Measurements from ENCODE around the gene TET1. TPM values are rescaled to one million over a fixed set of nuclear protein-coding genes. Genes with fewer than 3 reads are reported as not detected.

The TET1 gene
- total and polyA plus RNA-seq, 9 of the 15 experiments (the other 6 are each of a cell fraction or from before 2014, with no cell fraction given): 2.6 to 21.3 (median 11.6) TPM

DNA sequence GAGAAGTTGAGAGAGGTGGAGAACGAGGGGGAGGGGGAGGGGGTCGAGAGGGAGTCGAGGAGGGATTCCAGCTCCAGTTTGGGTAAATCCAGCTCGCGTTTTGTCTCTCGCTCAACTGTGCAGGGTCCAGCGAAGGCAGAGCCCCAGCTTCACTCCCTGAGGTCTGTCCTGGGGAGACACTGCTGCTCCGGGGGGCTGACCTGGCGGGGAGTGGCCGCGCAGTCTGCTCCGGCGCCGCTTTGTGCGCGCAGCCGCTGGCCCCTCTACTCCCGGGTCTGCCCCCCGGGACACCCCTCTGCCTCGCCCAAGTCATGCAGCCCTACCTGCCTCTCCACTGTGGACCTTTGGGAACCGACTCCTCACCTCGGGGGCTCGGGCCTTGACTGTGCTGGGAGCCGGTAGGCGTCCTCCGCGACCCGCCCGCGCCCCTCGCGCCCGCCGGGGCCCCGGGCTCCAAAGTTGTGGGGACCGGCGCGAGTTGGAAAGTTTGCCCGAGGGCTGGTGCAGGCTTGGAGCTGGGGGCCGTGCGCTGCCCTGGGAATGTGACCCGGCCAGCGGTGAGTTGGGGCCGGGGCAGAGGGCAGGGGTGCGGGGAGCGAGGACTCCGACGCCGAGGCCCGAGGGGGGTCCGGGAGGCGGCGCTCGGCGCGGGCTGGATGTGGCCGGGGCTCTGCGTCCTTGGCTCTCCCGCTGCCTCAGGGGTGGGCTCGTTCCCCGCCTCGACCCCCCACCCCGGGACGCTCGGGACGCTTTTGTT, at the start of gene TET1 (continued):
- TF ChIP-seq HNRNPK (IDR thresholded peaks at IDR 0.05; ENCODE audit: low read depth, low read length, poor library complexity, severe bottlenecking): peak; percentile 57
- no peak for TF ChIP-seq MECOM (CRISPR knock-in tag; IDR thresholded peaks at IDR 0.05)
- TF ChIP-seq BRD4 (IDR thresholded peaks at IDR 0.05): peak; percentile 73; the same call in 1 of the 2 replicates
- 0 out of 2 replicates have a peak, but pooled peaks have one; percentile 55 for TF ChIP-seq SREBF1 (IDR thresholded peaks at IDR 0.05; ENCODE audit: borderline replicate concordance, low read depth, low read length)
- peak; percentile 27; the same call in 1 of the 2 replicates for TF ChIP-seq NFIC (IDR thresholded peaks at IDR 0.05)
- TF ChIP-seq ZNF444 (CRISPR knock-in tag; IDR thresholded peaks at IDR 0.05): peak; percentile 98
- no peak for TF ChIP-seq ZNF224 (CRISPR knock-in tag; IDR thresholded peaks at IDR 0.05)
- peak; percentile 79 for TF ChIP-seq PML (IDR thresholded peaks at IDR 0.05; ENCODE audit: low read length)
- TF ChIP-seq ZKSCAN1 (IDR thresholded peaks at IDR 0.05; ENCODE audit: low read depth, low read length): peak; percentile 69; the same call in 1 of the 2 replicates
- no peak for TF ChIP-seq ZNF24 (IDR thresholded peaks at IDR 0.05)
- TF ChIP-seq HDAC6 (IDR thresholded peaks at IDR 0.05; ENCODE audit: low read depth, low read length): no peak
- peak; percentile 78 for TF ChIP-seq PHF8 (IDR thresholded peaks at IDR 0.05; ENCODE audit: borderline replicate concordance, low read length)
- no peak for TF ChIP-seq DMBX1 (CRISPR knock-in tag; IDR thresholded peaks at IDR 0.05; ENCODE audit: borderline replicate concordance)
- 0 out of 2 replicates have a peak, but pooled peaks have one; percentile 52 for TF ChIP-seq ZNF232 (CRISPR knock-in tag; IDR thresholded peaks at IDR 0.05)
- 0 out of 2 replicates have a peak, but pooled peaks have one; percentile 34 for TF ChIP-seq ZHX1 (conservative IDR thresholded peaks at IDR 0.05; ENCODE audit: low read length)
- peak; percentile 64 for TF ChIP-seq TFAP4 (CRISPR knock-in tag; IDR thresholded peaks at IDR 0.05; ENCODE audit: borderline replicate concordance)
- TF ChIP-seq WHSC1 (IDR thresholded peaks at IDR 0.05; ENCODE audit: low read length): no peak
- no peak for TF ChIP-seq CHCHD3 (CRISPR knock-in tag; IDR thresholded peaks at IDR 0.05)
- no peak for TF ChIP-seq PTTG1 (tag; IDR thresholded peaks at IDR 0.05; ENCODE audit: low read depth)
- TF ChIP-seq SUPT5H (IDR thresholded peaks at IDR 0.05): peak; percentile 89
- TF ChIP-seq CHD1 (IDR thresholded peaks at IDR 0.05; ENCODE audit: low read length): peak; percentile 83
- TF ChIP-seq, protein P1, sequence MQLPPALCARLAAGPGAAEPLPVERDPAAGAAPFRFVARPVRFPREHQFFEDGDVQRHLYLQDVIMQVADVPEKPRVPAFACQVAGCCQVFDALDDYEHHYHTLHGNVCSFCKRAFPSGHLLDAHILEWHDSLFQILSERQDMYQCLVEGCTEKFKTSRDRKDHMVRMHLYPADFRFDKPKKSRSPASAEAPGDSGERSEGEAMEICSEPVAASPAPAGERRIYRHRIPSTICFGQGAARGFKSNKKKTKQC (CRISPR knock-in tag; IDR thresholded peaks at IDR 0.05): peak; percentile 74; the same call in 1 of the 2 replicates

Measured in K562 (cell line).